ENCODE data around the gene GABRR3. TPM values are rescaled to one million over a fixed set of nuclear protein-coding genes. Genes with fewer than 3 reads are reported as not detected.

The GABRR3 gene
- total RNA-seq, 1 donor from 2014 or later, result 4.6 TPM

- no peak for DNase-seq (ENCODE audit: low spot score)
Measured at GRCh38 chr3:97957617-97958311, 77.4 kb downstream of the GABRR3 start.

- no peak for DNase-seq (ENCODE audit: low spot score)
Measured at GRCh38 chr3:97956051-97956450, 79.1 kb downstream of the GABRR3 start.

GRCh38 chr3:97954228-97954827 lies 80.8 kb downstream of the GABRR3 start:
- DNase-seq (ENCODE audit: low spot score), result no peak

GRCh38 chr3:97952872-97953271 lies 82.2 kb downstream of the GABRR3 start:
- no peak for DNase-seq (ENCODE audit: low spot score)

- DNase-seq (ENCODE audit: low spot score), result no peak
Measured at GRCh38 chr3:97952280-97952679, 82.8 kb downstream of the GABRR3 start.

- DNase-seq (ENCODE audit: low spot score), result no peak
Measured at GRCh38 chr3:97950360-97950759, 84.8 kb downstream of the GABRR3 start.

GRCh38 chr3:97949743-97950142 lies 85.4 kb downstream of the GABRR3 start:
- no peak for DNase-seq (ENCODE audit: low spot score)

- no peak for DNase-seq (ENCODE audit: low spot score)
Measured at GRCh38 chr3:97949110-97949485, 86.0 kb downstream of the GABRR3 start.

GRCh38 chr3:97948351-97949109 lies 86.6 kb downstream of the GABRR3 start:
- DNase-seq (ENCODE audit: low spot score), result no peak

GRCh38 chr3:97942801-97943546 lies 92.1 kb downstream of the GABRR3 start:
- DNase-seq (ENCODE audit: low spot score), result no peak

GRCh38 chr3:97940034-97940433 lies 95.1 kb downstream of the GABRR3 start:
- no peak for DNase-seq (ENCODE audit: low spot score)

- DNase-seq (ENCODE audit: low spot score), result no peak
Measured at GRCh38 chr3:97939401-97939800, 95.7 kb downstream of the GABRR3 start.

GRCh38 chr3:97938444-97938843 lies 96.7 kb downstream of the GABRR3 start:
- DNase-seq (ENCODE audit: low spot score), result no peak

- no peak for DNase-seq (ENCODE audit: low spot score)
Measured at GRCh38 chr3:97937205-97937604, 97.9 kb downstream of the GABRR3 start.

- DNase-seq (ENCODE audit: low spot score), result no peak
Measured at GRCh38 chr3:97935842-97936241, 99.3 kb downstream of the GABRR3 start.

Other genes starting within 250 kb of the GABRR3 start
- 20.0 TPM for gene CRYBG3, start 213.3 kb downstream of the GABRR3 start, total RNA-seq (ENCODE audit: insufficient read depth, low replicate concordance)
- gene RIOX2, start 62.9 kb downstream of the GABRR3 start, total RNA-seq (ENCODE audit: insufficient read depth, low replicate concordance), result 38.5 TPM
- gene OR5AC2, start 51.9 kb upstream of the GABRR3 start, total RNA-seq (ENCODE audit: insufficient read depth, low replicate concordance), result 0.96 TPM
- 2.4 TPM for gene OR5H1, start 95.4 kb upstream of the GABRR3 start, total RNA-seq (ENCODE audit: insufficient read depth, low replicate concordance)
- 3.1 TPM for gene OR5H14, start 112.2 kb upstream of the GABRR3 start, total RNA-seq (ENCODE audit: insufficient read depth, low replicate concordance)
- gene OR5H15, start 131.4 kb upstream of the GABRR3 start, total RNA-seq (ENCODE audit: insufficient read depth, low replicate concordance), result 7.9 TPM
- gene OR5H6, start 228.9 kb upstream of the GABRR3 start, total RNA-seq (ENCODE audit: insufficient read depth, low replicate concordance), result 5.3 TPM
- gene OR5H2, start 247.2 kb upstream of the GABRR3 start, total RNA-seq (ENCODE audit: insufficient read depth, low replicate concordance), result 13.2 TPM

All from umbilical cord (tissue), 2 donors.